HG02763 (cell line): ENCODE measurements around the gene TSPY10.
"Not testable (repeated sequence)": the region's sequence is repeated elsewhere in the genome, so short reads cannot be mapped to it uniquely, and the experiment has no call there.

Source experiments
- ATAC-seq: cut with Tn5 transposase; IDR thresholded peaks from one replicate; pipeline ENCODE4 v1.9.1; 2021; ENCODE audit warnings: mild to moderate bottlenecking, moderate library complexity; ENCODE audit not compliant: unreplicated experiment

TSPY10 gene, protein sequence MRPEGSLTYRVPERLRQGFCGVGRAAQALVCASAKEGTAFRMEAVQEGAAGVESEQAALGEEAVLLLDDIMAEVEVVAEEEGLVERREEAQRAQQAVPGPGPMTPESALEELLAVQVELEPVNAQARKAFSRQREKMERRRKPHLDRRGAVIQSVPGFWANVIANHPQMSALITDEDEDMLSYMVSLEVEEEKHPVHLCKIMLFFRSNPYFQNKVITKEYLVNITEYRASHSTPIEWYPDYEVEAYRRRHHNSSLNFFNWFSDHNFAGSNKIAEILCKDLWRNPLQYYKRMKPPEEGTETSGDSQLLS

GRCh38 chrY:9527580-9527979 is at the start of gene TSPY10:
Gene TSPY10, plus strand, starts transcription at chrY:9527880. Its CDS starts 46 bp downstream, at chrY:9527926.
- ATAC-seq = not testable (repeated sequence)

DNA sequence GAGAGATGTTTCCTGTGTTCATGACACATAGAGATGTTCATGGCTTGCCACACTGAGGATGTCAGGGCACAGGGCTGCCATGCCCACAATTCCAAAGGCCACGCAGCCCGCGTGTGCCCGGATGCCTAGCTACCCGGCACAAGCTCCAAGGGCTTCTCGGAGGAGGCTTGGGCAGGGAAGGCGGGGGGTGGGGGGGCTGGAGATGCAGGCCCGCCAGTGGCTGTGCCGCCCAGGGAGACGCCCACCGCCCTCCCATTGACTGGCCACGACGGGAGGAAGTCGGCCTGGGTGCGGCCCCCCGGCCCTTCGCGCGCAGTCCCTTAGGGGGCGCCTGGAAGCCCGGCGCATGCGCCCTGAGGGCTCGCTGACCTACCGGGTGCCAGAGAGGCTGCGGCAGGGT is 40.7 kb upstream of the TSPY10 start, which contains the start of gene TSPY9:
TSS of gene TSPY9 (plus strand) at position 301 of the 400 bp plus-strand sequence. CDS start at position 347, 46 bp downstream.
- not testable (repeated sequence) for ATAC-seq

GRCh38 chrY:9504396-9504795 is 23.3 kb upstream of the TSPY10 start:
- not testable (repeated sequence) for ATAC-seq

DNA sequence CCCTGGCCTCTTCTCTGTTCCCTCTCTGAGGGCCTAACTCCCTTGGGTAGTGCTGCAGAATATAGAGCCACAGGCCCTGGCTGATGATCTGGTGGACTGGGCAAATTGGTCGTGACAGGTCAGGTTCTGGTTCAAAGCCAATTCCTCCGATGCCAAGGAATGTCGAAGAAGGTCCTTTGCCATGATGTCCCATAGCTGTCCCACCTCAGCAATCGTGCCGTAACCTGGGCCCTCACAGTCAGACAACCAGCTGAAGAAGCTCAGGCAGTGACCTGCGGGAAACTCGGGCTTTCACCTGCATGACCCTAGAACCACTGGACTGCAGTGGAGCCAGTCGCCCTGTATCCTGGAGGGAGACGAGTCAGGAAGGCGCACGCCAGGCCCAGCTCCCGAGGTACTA is 11.4 kb upstream of the TSPY10 start:
- ATAC-seq = not testable (repeated sequence)
